ENCODE data around the gene FHAD1. TPM values are rescaled to one million over a fixed set of nuclear protein-coding genes. Genes with fewer than 3 reads are reported as not detected.

The FHAD1 gene
- total and polyA plus RNA-seq, 2 of the 13 experiments (the other 11 are each of a cell fraction or from before 2014, with no cell fraction given): not detected

DNA sequence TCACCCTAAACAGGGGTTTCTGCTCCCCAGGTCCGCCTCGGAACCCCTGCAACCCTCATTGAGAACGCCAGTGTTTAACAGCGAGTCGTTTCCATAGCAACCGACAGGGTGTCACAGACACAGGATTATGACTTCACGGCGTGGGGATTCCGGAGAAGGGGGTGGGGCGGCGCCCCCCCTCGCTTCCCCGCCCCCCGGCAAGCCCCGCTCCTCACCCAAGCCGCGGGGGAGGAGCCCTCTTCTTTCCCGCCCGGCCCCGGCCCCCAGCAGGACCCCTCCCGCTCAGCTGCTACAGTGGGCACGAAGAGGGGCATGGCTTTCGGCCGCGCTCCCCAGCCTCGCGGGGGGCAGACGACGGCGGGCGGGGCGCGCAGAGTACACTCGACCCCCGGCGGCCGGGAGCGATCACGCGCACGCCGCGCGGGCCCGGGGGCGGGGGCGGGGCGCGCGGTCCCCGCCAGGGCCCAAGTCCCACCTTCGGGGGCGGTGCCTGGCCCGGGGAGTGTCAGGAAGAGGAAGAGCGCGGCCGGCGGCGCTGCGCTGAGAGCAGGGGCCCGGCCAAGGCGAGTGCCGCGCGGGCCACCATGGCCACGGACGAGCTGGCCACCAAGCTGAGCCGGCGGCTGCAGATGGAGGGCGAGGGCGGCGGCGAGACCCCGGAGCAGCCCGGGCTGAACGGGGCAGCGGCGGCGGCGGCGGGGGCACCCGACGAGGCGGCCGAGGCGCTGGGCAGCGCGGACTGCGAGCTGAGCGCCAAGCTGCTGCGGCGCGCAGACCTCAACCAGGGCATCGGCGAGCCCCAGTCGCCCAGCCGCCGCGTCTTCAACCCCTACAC is 162.6 kb downstream of the FHAD1 start, which contains the start of gene EFHD2 (continued):
- TF ChIP-seq ZNF329 (CRISPR knock-in tag; IDR thresholded peaks at IDR 0.05; ENCODE audit: low read depth): 0 out of 2 replicates have a peak, but pooled peaks have one; percentile 38
- TF ChIP-seq ZNF446 (CRISPR knock-in tag; IDR thresholded peaks at IDR 0.05): peak; percentile 45; the same call in 1 of the 2 replicates
- no peak for TF ChIP-seq ZNF468 (CRISPR knock-in tag; IDR thresholded peaks at IDR 0.05)
- no peak for TF ChIP-seq NFIC (IDR thresholded peaks at IDR 0.05; ENCODE audit: low read length)
- peak; percentile 51 for TF ChIP-seq ZNF563 (CRISPR knock-in tag; IDR thresholded peaks at IDR 0.05)
- no peak for TF ChIP-seq ZNF558 (CRISPR knock-in tag; IDR thresholded peaks at IDR 0.05; ENCODE audit: borderline replicate concordance)
- no peak for TF ChIP-seq TEAD2 (CRISPR knock-in tag; IDR thresholded peaks at IDR 0.05)
- no peak for TF ChIP-seq ZNF460 (CRISPR knock-in tag; IDR thresholded peaks at IDR 0.05; ENCODE audit: borderline replicate concordance)
- TF ChIP-seq KMT2A (CRISPR knock-in tag; IDR thresholded peaks at IDR 0.05): no peak
- 0 out of 2 replicates have a peak, but pooled peaks have one; percentile 2 for TF ChIP-seq HNF4G (IDR thresholded peaks at IDR 0.05; ENCODE audit: borderline replicate concordance, low read depth, low read length)
- TF ChIP-seq HNF4G (CRISPR knock-in tag; IDR thresholded peaks at IDR 0.05; ENCODE audit: borderline replicate concordance, low read depth): no peak
- TF ChIP-seq, protein P1, sequence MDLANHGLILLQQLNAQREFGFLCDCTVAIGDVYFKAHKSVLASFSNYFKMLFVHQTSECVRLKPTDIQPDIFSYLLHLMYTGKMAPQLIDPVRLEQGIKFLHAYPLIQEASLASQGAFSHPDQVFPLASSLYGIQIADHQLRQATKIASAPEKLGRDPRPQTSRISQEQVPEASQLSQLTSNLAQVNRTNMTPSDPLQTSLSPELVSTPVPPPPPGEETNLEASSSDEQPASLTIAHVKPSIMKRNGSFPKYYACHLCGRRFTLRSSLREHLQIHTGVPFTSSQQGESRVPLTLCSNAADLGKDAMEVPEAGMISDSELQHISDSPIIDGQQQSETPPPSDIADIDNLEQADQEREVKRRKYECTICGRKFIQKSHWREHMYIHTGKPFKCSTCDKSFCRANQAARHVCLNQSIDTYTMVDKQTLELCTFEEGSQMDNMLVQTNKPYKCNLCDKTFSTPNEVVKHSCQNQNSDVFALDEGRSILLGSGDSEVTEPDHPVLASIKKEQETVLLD (CRISPR knock-in tag; IDR thresholded peaks at IDR 0.05; ENCODE audit: low read depth): no peak
- TF ChIP-seq STAG1 (CRISPR knock-in tag; IDR thresholded peaks at IDR 0.05): no peak
- TF ChIP-seq, protein P2, sequence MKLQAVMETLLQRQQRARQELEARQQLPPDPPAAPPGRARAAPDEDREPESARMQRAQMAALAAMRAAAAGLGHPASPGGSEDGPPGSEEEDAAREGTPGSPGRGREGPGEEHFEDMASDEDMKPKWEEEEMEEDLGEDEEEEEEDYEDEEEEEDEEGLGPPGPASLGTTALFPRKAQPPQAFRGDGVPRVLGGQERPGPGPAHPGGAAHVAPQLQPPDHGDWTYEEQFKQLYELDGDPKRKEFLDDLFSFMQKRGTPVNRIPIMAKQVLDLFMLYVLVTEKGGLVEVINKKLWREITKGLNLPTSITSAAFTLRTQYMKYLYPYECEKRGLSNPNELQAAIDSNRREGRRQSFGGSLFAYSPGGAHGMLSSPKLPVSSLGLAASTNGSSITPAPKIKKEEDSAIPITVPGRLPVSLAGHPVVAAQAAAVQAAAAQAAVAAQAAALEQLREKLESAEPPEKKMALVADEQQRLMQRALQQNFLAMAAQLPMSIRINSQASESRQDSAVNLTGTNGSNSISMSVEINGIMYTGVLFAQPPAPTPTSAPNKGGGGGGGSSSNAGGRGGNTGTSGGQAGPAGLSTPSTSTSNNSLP (IDR thresholded peaks at IDR 0.05; ENCODE audit: low read depth, low read length): no peak
- no peak for TF ChIP-seq SATB2 (CRISPR knock-in tag; IDR thresholded peaks at IDR 0.05)
- TF ChIP-seq, protein P3, sequence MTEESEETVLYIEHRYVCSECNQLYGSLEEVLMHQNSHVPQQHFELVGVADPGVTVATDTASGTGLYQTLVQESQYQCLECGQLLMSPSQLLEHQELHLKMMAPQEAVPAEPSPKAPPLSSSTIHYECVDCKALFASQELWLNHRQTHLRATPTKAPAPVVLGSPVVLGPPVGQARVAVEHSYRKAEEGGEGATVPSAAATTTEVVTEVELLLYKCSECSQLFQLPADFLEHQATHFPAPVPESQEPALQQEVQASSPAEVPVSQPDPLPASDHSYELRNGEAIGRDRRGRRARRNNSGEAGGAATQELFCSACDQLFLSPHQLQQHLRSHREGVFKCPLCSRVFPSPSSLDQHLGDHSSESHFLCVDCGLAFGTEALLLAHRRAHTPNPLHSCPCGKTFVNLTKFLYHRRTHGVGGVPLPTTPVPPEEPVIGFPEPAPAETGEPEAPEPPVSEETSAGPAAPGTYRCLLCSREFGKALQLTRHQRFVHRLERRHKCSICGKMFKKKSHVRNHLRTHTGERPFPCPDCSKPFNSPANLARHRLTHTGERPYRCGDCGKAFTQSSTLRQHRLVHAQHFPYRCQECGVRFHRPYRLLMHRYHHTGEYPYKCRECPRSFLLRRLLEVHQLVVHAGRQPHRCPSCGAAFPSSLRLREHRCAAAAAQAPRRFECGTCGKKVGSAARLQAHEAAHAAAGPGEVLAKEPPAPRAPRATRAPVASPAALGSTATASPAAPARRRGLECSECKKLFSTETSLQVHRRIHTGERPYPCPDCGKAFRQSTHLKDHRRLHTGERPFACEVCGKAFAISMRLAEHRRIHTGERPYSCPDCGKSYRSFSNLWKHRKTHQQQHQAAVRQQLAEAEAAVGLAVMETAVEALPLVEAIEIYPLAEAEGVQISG (CRISPR knock-in tag; IDR thresholded peaks at IDR 0.05): peak; percentile 50; the same call in 1 of the 2 replicates
- no peak for TF ChIP-seq ZFYVE20 (CRISPR knock-in tag; IDR thresholded peaks at IDR 0.05; ENCODE audit: borderline replicate concordance, low read depth)
- TF ChIP-seq FOXC1 (CRISPR knock-in tag; IDR thresholded peaks at IDR 0.05; ENCODE audit: borderline replicate concordance): no peak
- TF ChIP-seq, protein P4, sequence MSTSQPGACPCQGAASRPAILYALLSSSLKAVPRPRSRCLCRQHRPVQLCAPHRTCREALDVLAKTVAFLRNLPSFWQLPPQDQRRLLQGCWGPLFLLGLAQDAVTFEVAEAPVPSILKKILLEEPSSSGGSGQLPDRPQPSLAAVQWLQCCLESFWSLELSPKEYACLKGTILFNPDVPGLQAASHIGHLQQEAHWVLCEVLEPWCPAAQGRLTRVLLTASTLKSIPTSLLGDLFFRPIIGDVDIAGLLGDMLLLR (CRISPR knock-in tag; IDR thresholded peaks at IDR 0.05): no peak
- TF ChIP-seq, protein P5, sequence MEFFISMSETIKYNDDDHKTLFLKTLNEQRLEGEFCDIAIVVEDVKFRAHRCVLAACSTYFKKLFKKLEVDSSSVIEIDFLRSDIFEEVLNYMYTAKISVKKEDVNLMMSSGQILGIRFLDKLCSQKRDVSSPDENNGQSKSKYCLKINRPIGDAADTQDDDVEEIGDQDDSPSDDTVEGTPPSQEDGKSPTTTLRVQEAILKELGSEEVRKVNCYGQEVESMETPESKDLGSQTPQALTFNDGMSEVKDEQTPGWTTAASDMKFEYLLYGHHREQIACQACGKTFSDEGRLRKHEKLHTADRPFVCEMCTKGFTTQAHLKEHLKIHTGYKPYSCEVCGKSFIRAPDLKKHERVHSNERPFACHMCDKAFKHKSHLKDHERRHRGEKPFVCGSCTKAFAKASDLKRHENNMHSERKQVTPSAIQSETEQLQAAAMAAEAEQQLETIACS (CRISPR knock-in tag; IDR thresholded peaks at IDR 0.05): peak; percentile 72
- no peak for TF ChIP-seq HDAC2 (CRISPR knock-in tag; IDR thresholded peaks at IDR 0.05)

All from HepG2 (cell line).